Measurements from ENCODE around the gene DHRS7B.

GRCh38 chr17:21218101-21218500, 91.3 kb downstream of the DHRS7B start:
- TF ChIP-seq, protein P1, sequence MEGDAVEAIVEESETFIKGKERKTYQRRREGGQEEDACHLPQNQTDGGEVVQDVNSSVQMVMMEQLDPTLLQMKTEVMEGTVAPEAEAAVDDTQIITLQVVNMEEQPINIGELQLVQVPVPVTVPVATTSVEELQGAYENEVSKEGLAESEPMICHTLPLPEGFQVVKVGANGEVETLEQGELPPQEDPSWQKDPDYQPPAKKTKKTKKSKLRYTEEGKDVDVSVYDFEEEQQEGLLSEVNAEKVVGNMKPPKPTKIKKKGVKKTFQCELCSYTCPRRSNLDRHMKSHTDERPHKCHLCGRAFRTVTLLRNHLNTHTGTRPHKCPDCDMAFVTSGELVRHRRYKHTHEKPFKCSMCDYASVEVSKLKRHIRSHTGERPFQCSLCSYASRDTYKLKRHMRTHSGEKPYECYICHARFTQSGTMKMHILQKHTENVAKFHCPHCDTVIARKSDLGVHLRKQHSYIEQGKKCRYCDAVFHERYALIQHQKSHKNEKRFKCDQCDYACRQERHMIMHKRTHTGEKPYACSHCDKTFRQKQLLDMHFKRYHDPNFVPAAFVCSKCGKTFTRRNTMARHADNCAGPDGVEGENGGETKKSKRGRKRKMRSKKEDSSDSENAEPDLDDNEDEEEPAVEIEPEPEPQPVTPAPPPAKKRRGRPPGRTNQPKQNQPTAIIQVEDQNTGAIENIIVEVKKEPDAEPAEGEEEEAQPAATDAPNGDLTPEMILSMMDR (IDR thresholded peaks at IDR 0.05): no peak
- TF ChIP-seq POLR2A (IDR thresholded peaks at IDR 0.05) (no peak), POLR2AphosphoS5 (IDR thresholded peaks at IDR 0.05) (no peak)

Data from transverse colon (tissue), 4 donors.